Bladder microvascular endothelial cell (primary cell): ENCODE data around the gene NMB. TPM values are rescaled to one million over a fixed set of nuclear protein-coding genes. Genes with fewer than 3 reads are reported as not detected.

Experiments
- total RNA-seq: library from RNA; depleted of rRNA; stranded (reverse); fragments of >200 nt; gene quantifications from 2 replicates; pipeline ENCODE4 v1.2.3, GENCODE V29; 2014

The NMB gene
- 2.4 and 3.4 TPM in 2 replicates for total RNA-seq

DNA sequence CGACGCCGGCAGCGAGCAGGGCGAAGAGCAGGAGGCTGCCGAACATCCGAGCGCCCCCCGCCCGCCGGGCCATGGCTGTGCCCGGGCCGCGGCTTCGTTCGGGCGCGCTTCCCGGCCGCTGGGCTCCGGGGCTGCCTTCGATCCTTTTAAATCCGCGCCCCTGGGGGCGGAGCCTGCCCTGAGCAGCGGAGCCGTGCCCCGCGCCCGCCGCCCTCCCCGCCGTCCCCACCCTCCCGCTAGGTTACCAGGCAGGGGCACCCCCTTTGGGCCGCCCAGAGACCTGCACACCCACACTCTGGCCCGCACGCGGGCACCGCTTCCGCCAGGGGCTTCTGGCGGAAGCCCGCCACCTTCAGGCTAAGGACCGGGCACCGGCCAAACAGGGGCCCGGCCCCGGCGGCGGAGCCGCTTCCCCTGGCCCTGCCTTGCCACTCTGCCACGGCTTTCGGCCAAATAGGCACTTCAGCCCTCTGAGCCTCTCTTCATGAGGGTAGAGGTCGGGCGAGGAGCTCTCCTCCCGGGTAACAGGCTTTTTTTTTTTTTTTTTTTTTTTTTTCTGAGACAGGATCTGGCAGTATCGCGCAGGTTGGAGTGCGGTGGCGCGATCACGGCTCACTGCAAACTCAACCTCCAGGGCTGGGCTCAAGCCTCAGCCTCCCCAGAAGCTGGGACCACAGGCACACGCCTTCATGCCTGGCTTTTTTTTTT is at the start of gene NMB:
Gene NMB (minus strand): TSS at position 120 of the 708 bp plus-strand sequence. CDS start 47 bp downstream, at position 73.

GRCh38 chr15:84653910-84654688 is 3.9 kb downstream of the NMB start, which contains the start of gene WDR73:
Gene WDR73, minus strand, starts transcription at chr15:84654283. Its CDS starts 9 bp downstream, at chr15:84654274.

Other genes with a start within 250 kb of the NMB start
- gene ZSCAN2, start 57.2 kb downstream of the NMB start, total RNA-seq, result 10.5 and 18.3 TPM in 2 replicates
- gene WDR73, start 3.9 kb downstream of the NMB start, total RNA-seq, result 12.6 and 25.7 TPM in 2 replicates
- 195 and 260 TPM in 2 replicates for gene SEC11A, start 57.9 kb upstream of the NMB start, total RNA-seq
- 2.6 and 9.3 TPM in 2 replicates for gene ZNF592, start 90.4 kb upstream of the NMB start, total RNA-seq
- gene ALPK3, start 159.2 kb upstream of the NMB start, total RNA-seq, result 9.4 and 104 TPM in 2 replicates
- not detected in 2 replicates for gene SLC28A1, start 226.5 kb upstream of the NMB start, total RNA-seq